DND-41 (cell line): ENCODE measurements around the gene CBX1.

Source experiments
- ATAC-seq: fragments of 200-7000 bp; cut with Tn5 transposase; 3 replicates; pipeline ENCODE4 v1.9.1; 2021; ENCODE audit warnings: low read depth; ENCODE audit not compliant: insufficient read depth
- DNase-seq: peaks from one replicate; pipeline ENCODE4 v3.0.0-alpha.2; 2020
- H2AFZ ChIP-seq: 2 replicates; pipeline ENCODE4 v1.6.0; 2012; ENCODE audit warnings: low read depth, low read length
- H3K27ac ChIP-seq: 2 replicates; pipeline ENCODE4 v1.5.1; 2012; ENCODE audit warnings: low read length, inconsistent platforms
- H3K27me3 ChIP-seq: fragments of 200-600 bp; sonication (generic); 2 replicates; pipeline ENCODE4 v1.6.0; 2012; ENCODE audit warnings: low read length, mild to moderate bottlenecking, inconsistent platforms; ENCODE audit not compliant: insufficient read depth, poor library complexity
- H3K36me3 ChIP-seq: 2 replicates; pipeline ENCODE4 v1.5.1; 2012; ENCODE audit warnings: low read length, inconsistent platforms; ENCODE audit not compliant: insufficient read depth
- H3K4me1 ChIP-seq: 2 replicates; pipeline ENCODE4 v1.5.1; 2012; ENCODE audit warnings: mild to moderate bottlenecking, low read length; ENCODE audit not compliant: insufficient read depth
- H3K4me2 ChIP-seq: 2 replicates; pipeline ENCODE4 v1.6.0; 2012; ENCODE audit warnings: mild to moderate bottlenecking, moderate library complexity, low read length, inconsistent platforms; ENCODE audit not compliant: insufficient read depth
- H3K4me3 ChIP-seq, 2 experiments: fragments of 200-600 bp in 1 of 2; shearing (Covaris generic) in 1 of 2; 2 replicates each; pipeline ENCODE4 v1.5.1; 2012 to 2016; ENCODE audit warnings: inconsistent platforms in 2 of 2, low read length in 2 of 2, mild to moderate bottlenecking in 2 of 2, low read depth in 1 of 2, moderate library complexity in 1 of 2
- H3K79me2 ChIP-seq: 2 replicates; pipeline ENCODE4 v1.6.0; 2012; ENCODE audit warnings: low read length, inconsistent platforms; ENCODE audit not compliant: insufficient read depth
- H3K9ac ChIP-seq: 2 replicates; pipeline ENCODE4 v1.6.0; 2012; ENCODE audit warnings: low read depth, mild to moderate bottlenecking, inconsistent platforms, low read length, moderate library complexity
- H3K9me3 ChIP-seq: 2 replicates; pipeline ENCODE4 v1.5.1; 2012; ENCODE audit warnings: low read length, moderate library complexity, mild to moderate bottlenecking, inconsistent platforms; ENCODE audit not compliant: insufficient read depth, severe bottlenecking
- H4K20me1 ChIP-seq: 2 replicates; pipeline ENCODE4 v1.6.0; 2012; ENCODE audit warnings: low read length; ENCODE audit not compliant: insufficient read depth
- EZH2 ChIP-seq: IDR thresholded peaks from 3 replicates; pipeline ENCODE4 v1.6.1; 2012; ENCODE audit warnings: borderline replicate concordance, low read depth, mild to moderate bottlenecking, moderate library complexity, low read length, inconsistent platforms; ENCODE audit not compliant: severe bottlenecking
- TF ChIP-seq, protein P1 (sequence below): IDR thresholded peaks from 2 replicates; pipeline ENCODE4 v1.5.1; 2012; ENCODE audit warnings: borderline replicate concordance, low read length, moderate library complexity, mild to moderate bottlenecking; ENCODE audit not compliant: poor library complexity, severe bottlenecking; ENCODE audit errors: extremely low read depth

The CBX1 gene

DNA sequence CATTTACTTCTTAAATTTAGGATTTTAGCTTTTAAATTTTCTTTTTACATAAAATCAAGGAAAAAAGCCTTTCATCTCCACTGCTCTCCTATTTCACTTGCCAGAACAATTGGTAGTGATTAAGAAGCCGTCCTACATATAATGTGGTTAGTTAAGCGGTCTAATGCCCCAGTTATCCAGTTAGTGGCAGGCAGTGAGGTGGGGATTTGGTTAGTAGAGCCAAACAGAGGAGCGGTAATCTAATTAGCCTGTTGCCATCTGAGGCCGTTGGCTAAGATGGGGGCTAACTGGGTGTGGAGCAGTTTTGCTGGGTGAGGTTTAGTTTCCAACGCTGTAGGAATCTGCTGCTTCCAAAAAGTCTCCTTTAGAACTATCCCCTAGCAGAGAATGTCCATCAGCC, 28.7 kb upstream of the CBX1 start:
- Histone ChIP-seq H3K36me3 (no peaks in the 10 kb centered on the region), H3K4me2 (no peak overlapping the region), H3K9me3 (no peaks in the 10 kb centered on the region), H3K27ac (no peak overlapping the region), H3K79me2 (no peaks in the 10 kb centered on the region), H2AFZ (no peak overlapping the region), H3K27me3 (peaks cover 4% of the 10 kb centered on the region), H3K9ac (no peak overlapping the region), H4K20me1 (0 out of 2 replicates have a peak, but pooled peaks cover 4% of the 10 kb centered on the region), H3K4me1 (no peaks in the 10 kb centered on the region), H3K4me3 (no peak overlapping the region)
- ATAC-seq (no peak), DNase-seq (no peak)
- TF ChIP-seq, protein P1, sequence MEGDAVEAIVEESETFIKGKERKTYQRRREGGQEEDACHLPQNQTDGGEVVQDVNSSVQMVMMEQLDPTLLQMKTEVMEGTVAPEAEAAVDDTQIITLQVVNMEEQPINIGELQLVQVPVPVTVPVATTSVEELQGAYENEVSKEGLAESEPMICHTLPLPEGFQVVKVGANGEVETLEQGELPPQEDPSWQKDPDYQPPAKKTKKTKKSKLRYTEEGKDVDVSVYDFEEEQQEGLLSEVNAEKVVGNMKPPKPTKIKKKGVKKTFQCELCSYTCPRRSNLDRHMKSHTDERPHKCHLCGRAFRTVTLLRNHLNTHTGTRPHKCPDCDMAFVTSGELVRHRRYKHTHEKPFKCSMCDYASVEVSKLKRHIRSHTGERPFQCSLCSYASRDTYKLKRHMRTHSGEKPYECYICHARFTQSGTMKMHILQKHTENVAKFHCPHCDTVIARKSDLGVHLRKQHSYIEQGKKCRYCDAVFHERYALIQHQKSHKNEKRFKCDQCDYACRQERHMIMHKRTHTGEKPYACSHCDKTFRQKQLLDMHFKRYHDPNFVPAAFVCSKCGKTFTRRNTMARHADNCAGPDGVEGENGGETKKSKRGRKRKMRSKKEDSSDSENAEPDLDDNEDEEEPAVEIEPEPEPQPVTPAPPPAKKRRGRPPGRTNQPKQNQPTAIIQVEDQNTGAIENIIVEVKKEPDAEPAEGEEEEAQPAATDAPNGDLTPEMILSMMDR = no peak
- no peak for TF ChIP-seq EZH2

DNA sequence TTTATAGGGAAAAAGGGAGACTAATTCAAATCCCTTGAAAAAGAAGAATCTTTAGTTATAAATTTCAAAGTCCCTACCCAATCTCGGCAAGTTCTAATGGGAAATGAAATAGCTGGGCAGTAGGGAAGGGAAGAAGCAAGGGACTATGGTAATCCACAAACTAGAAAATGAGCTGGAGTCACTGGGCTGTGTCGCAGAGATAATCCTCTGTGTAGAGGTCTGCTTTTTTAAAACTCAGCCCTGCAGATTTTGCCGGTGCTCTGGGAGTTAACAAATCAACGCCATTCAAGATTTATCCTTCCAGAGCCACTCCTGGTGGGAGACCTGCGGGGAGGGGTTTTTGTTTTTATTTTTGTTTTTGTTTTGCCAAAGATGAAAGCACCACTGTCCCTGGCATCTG, 27.1 kb upstream of the CBX1 start:
- DNase-seq (no peak), ATAC-seq (no peak)
- 0 out of 2 replicates have a peak, but pooled peaks cover 4% of the 10 kb centered on the region for H4K20me1 ChIP-seq
- TF ChIP-seq EZH2 = no peak
- TF ChIP-seq, protein P1 = no peak
- peaks cover under 1% of the 10 kb centered on the region; the same call in 1 of the 2 replicates for H3K36me3 ChIP-seq
- H3K4me2 ChIP-seq = no peak overlapping the region
- no peak overlapping the region for H2AFZ ChIP-seq
- H3K27ac ChIP-seq = no peak overlapping the region
- no peaks in the 10 kb centered on the region for H3K9me3 ChIP-seq
- peaks cover 4% of the 10 kb centered on the region for H3K27me3 ChIP-seq
- H3K4me1 ChIP-seq = no peaks in the 10 kb centered on the region
- no peak overlapping the region for H3K9ac ChIP-seq
- H3K79me2 ChIP-seq = no peaks in the 10 kb centered on the region
- no peak overlapping the region for H3K4me3 ChIP-seq

DNA sequence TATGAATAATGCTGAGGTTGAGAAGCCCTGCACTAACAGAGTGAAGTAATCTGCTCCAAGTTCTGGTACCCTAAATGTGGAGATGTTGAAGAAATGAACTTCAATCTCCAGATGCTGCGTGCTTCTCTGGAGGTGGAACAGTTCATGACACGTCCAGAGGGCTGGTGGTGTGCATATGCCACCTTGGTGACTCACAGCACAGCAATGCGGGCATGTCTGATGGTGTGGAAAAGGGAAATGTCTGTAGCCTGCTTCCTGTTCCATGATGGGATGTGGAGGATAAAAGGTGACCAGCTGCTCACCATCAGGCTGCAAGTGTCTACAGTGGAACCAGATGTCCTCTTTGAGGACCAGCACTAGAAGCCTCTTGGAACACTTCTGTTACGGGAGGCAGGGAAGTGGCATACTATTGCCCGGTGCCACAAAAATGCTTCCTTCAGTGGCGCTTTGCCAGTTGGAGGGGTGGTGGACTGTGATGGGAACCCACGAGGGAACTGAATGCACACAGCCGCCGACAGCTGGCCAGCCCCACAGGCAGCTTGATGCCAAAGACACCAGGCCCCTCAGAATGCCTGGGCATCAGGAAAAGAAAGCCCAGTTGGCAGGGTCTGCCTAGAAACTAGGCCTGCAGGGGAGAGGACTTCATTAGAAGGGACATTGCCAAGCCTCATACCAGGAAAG, 26.2 kb upstream of the CBX1 start:
- no peak overlapping the region for H3K4me2 ChIP-seq
- TF ChIP-seq, protein P1 = no peak
- no peak for TF ChIP-seq EZH2
- H3K27me3 ChIP-seq = peaks cover 4% of the 10 kb centered on the region
- H4K20me1 ChIP-seq = 0 out of 2 replicates have a peak, but pooled peaks cover 4% of the 10 kb centered on the region
- DNase-seq (no peak), ATAC-seq (no peak)
- no peak overlapping the region for H2AFZ ChIP-seq
- no peaks in the 10 kb centered on the region for H3K79me2 ChIP-seq
- H3K4me1 ChIP-seq = no peaks in the 10 kb centered on the region
- no peaks in the 10 kb centered on the region for H3K9me3 ChIP-seq
- no peak overlapping the region for H3K4me3 ChIP-seq
- H3K9ac ChIP-seq = no peak overlapping the region
- H3K27ac ChIP-seq = no peak overlapping the region
- peaks cover 10% of the 10 kb centered on the region for H3K36me3 ChIP-seq

DNA sequence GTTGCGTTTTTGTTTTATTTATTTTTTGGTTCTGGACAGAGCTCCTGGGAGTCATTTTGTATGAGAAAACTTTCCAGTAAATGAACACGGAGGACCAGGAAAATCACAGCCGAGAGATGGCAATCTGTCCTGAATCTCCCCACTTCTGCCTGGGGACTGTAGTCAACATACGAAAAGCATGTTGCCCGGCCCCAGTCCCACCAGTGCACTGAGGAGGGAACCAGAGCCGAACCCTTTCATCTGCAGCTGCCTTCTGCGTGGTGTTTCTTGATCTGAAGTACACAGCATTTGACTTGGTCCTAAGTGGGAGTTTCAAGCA, 25.2 kb upstream of the CBX1 start:
- H3K36me3 ChIP-seq = peaks cover 19% of the 10 kb centered on the region
- no peaks in the 10 kb centered on the region for H3K27me3 ChIP-seq
- TF ChIP-seq EZH2 = no peak
- TF ChIP-seq, protein P1 = no peak
- H3K4me1 ChIP-seq = no peaks in the 10 kb centered on the region
- H3K9ac ChIP-seq = no peak overlapping the region
- ATAC-seq (no peak), DNase-seq (no peak)
- H3K27ac ChIP-seq = no peak overlapping the region
- H4K20me1 ChIP-seq = 0 out of 2 replicates have a peak, but pooled peaks cover 4% of the 10 kb centered on the region
- no peaks in the 10 kb centered on the region for H3K79me2 ChIP-seq
- H3K9me3 ChIP-seq = no peaks in the 10 kb centered on the region
- H3K4me2 ChIP-seq = no peak overlapping the region
- no peak overlapping the region for H3K4me3 ChIP-seq
- no peak overlapping the region for H2AFZ ChIP-seq
